Measurements from ENCODE around the gene IGHMBP2.

The IGHMBP2 gene

DNA sequence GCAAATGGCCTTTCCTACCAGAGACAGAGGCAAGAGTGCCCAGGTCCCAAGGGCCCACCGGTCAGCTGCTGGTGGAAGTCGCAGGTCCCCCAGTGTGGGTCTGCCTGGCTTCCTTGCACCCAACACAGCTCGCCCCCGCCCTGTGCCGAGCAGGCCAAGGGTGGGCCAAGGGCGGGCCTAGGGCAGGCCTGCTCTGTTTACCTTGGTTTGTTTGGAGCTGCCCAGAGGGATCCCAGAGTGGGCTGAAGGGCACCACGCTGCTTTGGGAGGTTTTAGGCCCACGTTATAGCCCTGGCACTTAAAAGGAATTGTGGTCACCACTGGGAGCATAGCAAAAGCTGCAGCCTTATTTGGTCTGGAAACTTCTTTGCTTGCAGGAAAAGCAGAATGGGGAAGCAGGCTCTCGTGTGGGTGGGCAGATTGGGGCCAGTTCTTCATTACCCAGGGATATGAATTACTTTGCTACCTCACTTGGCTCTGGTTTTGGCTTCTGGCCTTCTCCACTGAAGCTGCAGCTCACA is 39.1 kb downstream of the IGHMBP2 start:
- TF ChIP-seq, protein P1, sequence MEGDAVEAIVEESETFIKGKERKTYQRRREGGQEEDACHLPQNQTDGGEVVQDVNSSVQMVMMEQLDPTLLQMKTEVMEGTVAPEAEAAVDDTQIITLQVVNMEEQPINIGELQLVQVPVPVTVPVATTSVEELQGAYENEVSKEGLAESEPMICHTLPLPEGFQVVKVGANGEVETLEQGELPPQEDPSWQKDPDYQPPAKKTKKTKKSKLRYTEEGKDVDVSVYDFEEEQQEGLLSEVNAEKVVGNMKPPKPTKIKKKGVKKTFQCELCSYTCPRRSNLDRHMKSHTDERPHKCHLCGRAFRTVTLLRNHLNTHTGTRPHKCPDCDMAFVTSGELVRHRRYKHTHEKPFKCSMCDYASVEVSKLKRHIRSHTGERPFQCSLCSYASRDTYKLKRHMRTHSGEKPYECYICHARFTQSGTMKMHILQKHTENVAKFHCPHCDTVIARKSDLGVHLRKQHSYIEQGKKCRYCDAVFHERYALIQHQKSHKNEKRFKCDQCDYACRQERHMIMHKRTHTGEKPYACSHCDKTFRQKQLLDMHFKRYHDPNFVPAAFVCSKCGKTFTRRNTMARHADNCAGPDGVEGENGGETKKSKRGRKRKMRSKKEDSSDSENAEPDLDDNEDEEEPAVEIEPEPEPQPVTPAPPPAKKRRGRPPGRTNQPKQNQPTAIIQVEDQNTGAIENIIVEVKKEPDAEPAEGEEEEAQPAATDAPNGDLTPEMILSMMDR (conservative IDR thresholded peaks at IDR 0.05; ENCODE audit: low read depth) = no peak
- H3K27ac ChIP-seq = no peak overlapping the region
- no peak for DNase-seq (ENCODE audit: low spot score)
- ChIA-PET CTCF (interaction anchor here (0.7 kb wide), 2 partner anchors 102 to 337 kb away, joined by 3 to 4 read pairs; no protein-coding TSS in a partner anchor), POLR2A (ENCODE audit: low non-redundant PET) (no interaction called here)

GRCh38 chr11:68946416-68947090 is 42.9 kb downstream of the IGHMBP2 start:
- DNase-seq (ENCODE audit: low spot score) = peak; percentile 63
- ChIA-PET POLR2A (ENCODE audit: low non-redundant PET) (no interaction called here), CTCF (no interaction called here)
- H3K27ac ChIP-seq = peak overlapping the region; percentile 35
- TF ChIP-seq, protein P1 (conservative IDR thresholded peaks at IDR 0.05; ENCODE audit: low read depth) = no peak

DNA sequence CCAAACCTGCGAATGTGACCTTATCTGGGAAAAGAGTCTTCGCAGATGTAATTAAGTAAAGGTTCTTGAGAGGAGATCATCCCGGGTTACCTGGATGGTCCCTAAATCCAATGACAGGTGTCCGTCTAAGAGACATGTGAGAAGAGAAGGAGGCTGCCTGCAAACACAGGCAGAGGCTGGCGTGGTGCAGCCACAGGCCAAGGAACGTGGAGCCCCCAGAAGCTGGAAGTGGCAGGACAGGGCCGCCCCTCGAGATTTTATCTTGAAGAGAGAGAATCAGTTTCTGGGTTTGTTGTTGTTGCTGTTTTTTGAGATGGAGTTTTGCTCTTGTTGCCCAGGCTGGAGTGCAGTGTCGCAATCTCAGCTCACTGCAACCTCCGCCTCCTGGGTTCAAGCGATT is 43.5 kb downstream of the IGHMBP2 start:
- no peak for DNase-seq (ENCODE audit: low spot score)
- TF ChIP-seq, protein P1 (conservative IDR thresholded peaks at IDR 0.05; ENCODE audit: low read depth) = no peak
- no peak overlapping the region; the same call in 1 of the 2 replicates for H3K27ac ChIP-seq
- CTCF ChIA-PET = interaction anchor here (0.5 kb wide), 1 partner anchor 92 kb away, joined by 3 read pairs; no protein-coding TSS in a partner anchor
- POLR2A ChIA-PET (ENCODE audit: low non-redundant PET) = no interaction called here

DNA sequence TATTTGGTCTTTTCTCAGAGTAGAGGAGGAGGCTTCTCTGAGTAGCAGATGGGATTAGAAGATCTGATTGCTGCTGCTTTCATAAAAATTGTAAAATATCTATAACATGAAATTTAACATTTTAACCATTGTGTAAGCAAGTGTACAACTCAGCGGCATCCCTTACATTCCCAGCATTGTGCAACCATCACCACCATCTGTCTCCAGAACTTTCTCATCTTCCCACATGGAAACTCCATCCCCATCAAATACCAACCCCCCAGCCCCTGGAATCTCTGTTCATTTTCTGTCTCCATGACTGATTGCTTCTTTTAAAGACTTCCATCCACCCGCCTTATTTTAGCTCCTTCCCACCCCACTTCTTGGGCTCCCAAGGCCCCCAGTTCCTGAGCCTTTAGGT is 44.8 kb downstream of the IGHMBP2 start:
- no peak for DNase-seq (ENCODE audit: low spot score)
- CTCF ChIA-PET = no interaction called here
- H3K27ac ChIP-seq = no peak overlapping the region
- TF ChIP-seq, protein P1 (conservative IDR thresholded peaks at IDR 0.05; ENCODE audit: low read depth) = no peak
- POLR2A ChIA-PET (ENCODE audit: low non-redundant PET) = no interaction called here

DNA sequence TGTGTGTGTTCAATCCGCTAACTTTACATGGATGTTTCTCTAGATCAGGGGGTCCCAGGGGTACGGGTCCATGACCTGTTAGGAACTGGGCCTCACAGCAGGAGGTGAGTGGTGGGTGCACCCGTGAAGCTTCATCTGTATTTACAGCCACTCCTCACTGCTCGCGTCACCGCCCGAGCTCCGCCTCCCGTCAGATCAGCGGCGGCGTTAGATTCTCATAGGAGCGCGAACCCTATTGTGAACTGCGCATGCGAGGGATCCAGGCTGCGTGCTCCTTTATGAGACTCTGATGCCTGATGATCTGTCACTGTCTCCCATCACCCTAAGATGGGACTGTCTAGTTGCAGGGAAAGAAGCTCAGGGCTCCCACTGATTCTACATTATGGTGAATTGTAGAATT is 45.2 kb downstream of the IGHMBP2 start:
- no peak for DNase-seq (ENCODE audit: low spot score)
- no peak overlapping the region for H3K27ac ChIP-seq
- TF ChIP-seq, protein P1 (conservative IDR thresholded peaks at IDR 0.05; ENCODE audit: low read depth) = no peak
- POLR2A ChIA-PET (ENCODE audit: low non-redundant PET) = no interaction called here
- CTCF ChIA-PET = interaction anchor here (0.8 kb wide), 1 partner anchor 15 kb away, joined by 3 read pairs; no protein-coding TSS in a partner anchor

DNA sequence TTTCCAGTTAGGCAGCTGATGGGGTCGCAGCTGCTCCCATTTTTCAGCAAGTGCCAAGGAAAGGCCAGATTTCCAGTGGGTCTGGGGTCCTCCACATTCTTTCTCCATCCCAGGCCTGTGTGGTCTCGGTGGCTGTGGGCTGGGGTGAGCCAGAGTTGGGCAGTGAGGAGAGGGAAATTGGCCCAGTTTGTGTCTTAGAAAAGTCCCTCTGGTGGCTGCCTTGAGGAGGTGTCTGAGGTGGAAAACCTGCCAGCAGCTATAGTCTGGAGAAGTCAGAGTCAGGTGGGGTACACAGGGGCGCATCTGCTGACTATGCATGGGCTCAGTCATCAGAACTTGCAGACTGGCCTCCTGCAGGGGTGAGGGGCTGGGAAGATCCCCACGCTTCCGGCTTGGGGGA is 46.6 kb downstream of the IGHMBP2 start:
- POLR2A ChIA-PET (ENCODE audit: low non-redundant PET) = no interaction called here
- DNase-seq (ENCODE audit: low spot score) = peak; percentile 36
- H3K27ac ChIP-seq = no peak overlapping the region
- TF ChIP-seq, protein P1 (conservative IDR thresholded peaks at IDR 0.05; ENCODE audit: low read depth) = peak; percentile 28
- CTCF ChIA-PET = interaction anchor here (0.6 kb wide), 2 partner anchors 29 to 72 kb away, joined by 3 read pairs; no protein-coding TSS in a partner anchor
